Measurements from ENCODE around the gene IER5.

Gene IER5

GRCh38 chr1:181097242-181097641 lies 8.7 kb downstream of the IER5 start:
- Histone ChIP-seq H3K4me3 (ENCODE audit: low read depth, low read length) (no peak overlapping the region), H3K27me3 (ENCODE audit: insufficient read depth, low read depth, severe bottlenecking) (no peaks in the 10 kb centered on the region), H3K36me3 (peaks cover 5% of the 10 kb centered on the region), H3K9me3 (ENCODE audit: severe bottlenecking) (no peaks in the 10 kb centered on the region), H3K27ac (no peak overlapping the region)
- no peak for DNase-seq
- TF ChIP-seq CTCF (IDR thresholded peaks at IDR 0.05; ENCODE audit: low read depth, low read length): no peak

DNA sequence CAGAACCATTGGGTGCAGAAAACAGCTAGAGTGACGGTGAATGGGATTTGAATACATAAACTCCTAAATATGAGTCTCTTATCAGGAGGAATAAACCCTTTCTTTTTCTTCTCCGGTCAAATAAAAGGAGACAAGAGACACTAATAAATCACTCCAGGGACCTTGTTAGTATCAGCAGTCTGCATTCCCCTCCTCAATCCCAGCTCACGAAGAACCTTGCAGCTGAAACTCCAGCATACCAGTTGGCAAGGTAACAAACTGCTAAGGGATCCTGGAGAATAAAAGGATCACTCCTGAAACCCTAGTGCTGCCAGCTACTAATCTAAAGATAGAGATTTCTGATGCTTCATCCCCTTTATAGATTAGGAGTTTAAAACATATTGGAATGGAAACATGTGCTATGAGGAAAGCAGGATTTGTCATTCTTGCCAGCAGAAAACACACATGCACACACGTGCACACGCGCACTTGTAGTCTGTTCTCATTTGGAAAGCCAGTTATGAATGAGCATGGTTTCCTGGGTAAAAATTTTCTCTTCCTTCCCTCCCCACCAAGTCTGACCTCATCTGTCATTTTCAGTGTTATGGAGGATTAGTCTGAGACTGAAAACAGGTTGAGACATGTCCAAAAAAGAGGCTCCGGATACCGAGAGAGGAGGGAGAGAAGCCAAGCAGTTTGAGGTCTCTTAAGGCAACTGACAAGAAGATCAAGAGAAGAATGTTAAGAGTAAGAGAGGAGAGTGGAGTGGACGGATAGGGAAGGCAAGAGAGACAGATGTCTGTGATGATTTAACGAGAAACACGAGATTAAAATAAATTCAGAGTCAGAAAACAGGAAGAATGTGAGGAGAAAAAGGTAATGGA lies 10.9 kb downstream of the IER5 start:
- Histone ChIP-seq H3K27ac (peak overlapping the region; percentile 64), H3K27me3 (ENCODE audit: insufficient read depth, low read depth, severe bottlenecking) (no peaks in the 10 kb centered on the region)
- DNase-seq: peak; percentile 25

DNA sequence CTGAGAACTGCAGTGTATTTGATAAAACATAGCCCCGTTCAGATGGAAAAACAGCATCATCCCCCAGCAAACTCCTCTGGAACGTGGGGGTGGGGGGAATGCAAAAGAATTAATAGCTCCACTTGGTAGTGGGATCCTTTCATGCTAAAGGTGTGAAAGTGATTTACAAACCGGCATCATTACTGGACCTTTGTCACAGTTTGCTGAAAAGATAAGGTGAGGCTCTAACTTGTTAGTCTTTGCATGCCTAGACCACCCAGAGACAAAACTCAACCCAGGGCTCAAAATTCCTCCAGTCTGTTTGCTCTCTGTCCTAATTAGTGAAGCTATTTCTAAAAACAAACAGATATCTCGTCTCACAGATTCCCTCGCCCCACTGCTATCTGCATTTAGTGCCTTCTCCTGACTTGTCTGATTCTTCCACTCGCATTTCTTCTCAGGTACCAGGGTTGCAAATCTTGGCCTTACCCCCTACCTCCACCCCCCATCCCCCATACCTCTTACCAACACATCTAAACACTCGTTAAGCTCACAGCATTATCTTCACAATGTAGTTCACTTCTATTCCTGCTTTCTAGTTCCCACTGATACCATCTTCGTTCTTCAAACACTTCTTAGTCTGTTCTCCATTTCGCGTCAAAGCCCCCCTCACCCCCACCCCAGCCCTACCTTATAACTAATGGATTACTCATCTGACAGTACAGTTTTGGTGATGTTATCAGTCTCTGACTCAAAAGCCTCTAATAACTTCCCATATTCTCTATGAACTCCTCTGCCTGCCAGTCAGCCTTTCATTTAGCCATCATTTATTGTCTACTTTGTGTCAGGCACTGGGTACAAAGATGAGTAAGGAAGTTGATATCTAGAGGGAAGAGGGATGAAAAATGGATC lies 11.8 kb downstream of the IER5 start:
- Histone ChIP-seq H3K36me3 (no peaks in the 10 kb centered on the region), H3K4me3 (ENCODE audit: low read depth, low read length) (peak overlapping the region; percentile 4; the same call in 1 of the 2 replicates), H3K9me3 (ENCODE audit: severe bottlenecking) (no peaks in the 10 kb centered on the region), H3K27me3 (ENCODE audit: insufficient read depth, low read depth, severe bottlenecking) (no peaks in the 10 kb centered on the region), H3K27ac (peak overlapping the region; percentile 64)
- TF ChIP-seq CTCF (IDR thresholded peaks at IDR 0.05; ENCODE audit: low read depth, low read length): no peak
- no peak for DNase-seq

More for the DNA sequence above, 10.9 kb downstream of the IER5 start:
- H3K36me3 ChIP-seq: no peaks in the 10 kb centered on the region
- no peak for TF ChIP-seq CTCF (IDR thresholded peaks at IDR 0.05; ENCODE audit: low read depth, low read length)
- H3K9me3 ChIP-seq (ENCODE audit: severe bottlenecking): no peaks in the 10 kb centered on the region
- H3K4me3 ChIP-seq (ENCODE audit: low read depth, low read length): no peak overlapping the region

GRCh38 chr1:181100934-181101333 lies 12.4 kb downstream of the IER5 start:
- Histone ChIP-seq H3K27ac (no peak overlapping the region), H3K9me3 (ENCODE audit: severe bottlenecking) (no peaks in the 10 kb centered on the region), H3K4me3 (ENCODE audit: low read depth, low read length) (no peak overlapping the region), H3K27me3 (ENCODE audit: insufficient read depth, low read depth, severe bottlenecking) (no peaks in the 10 kb centered on the region), H3K36me3 (no peaks in the 10 kb centered on the region)
- no peak for DNase-seq
- TF ChIP-seq CTCF (IDR thresholded peaks at IDR 0.05; ENCODE audit: low read depth, low read length): no peak

DNA sequence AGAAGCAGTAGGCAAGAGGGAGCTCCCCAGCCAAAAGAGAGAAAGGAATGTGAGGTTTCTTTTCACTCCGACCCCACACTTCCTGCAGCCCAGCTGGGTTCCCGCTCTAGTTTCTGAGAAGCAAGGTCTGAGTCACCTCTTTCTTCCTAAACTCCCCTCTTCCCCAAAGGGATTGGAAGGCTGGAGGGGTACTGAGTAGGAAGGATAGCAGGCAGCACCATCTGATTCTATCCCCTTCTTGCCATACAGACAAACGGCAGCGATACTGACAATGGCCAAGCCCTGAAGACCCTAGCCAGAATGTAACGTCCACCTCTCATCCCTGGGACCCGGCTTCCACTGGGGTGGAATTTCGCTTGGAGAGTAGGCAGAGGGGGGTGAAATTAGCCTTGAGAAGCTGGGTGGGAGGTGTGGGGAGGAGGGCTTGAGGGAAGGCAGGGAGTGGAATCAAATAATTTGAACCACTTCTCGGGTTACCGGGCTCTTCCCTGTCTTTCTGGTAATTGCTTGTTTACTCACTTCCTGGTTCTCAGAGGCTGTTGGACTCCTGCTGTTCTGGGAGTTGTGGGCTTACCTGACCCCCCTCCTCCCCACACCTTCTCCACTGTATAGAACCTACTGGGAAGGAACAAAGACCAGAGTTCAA lies 13.2 kb downstream of the IER5 start:
- Histone ChIP-seq H3K27me3 (ENCODE audit: insufficient read depth, low read depth, severe bottlenecking) (no peaks in the 10 kb centered on the region), H3K4me3 (ENCODE audit: low read depth, low read length) (no peak overlapping the region), H3K9me3 (ENCODE audit: severe bottlenecking) (no peaks in the 10 kb centered on the region), H3K36me3 (no peaks in the 10 kb centered on the region), H3K27ac (no peak overlapping the region)
- TF ChIP-seq CTCF (IDR thresholded peaks at IDR 0.05; ENCODE audit: low read depth, low read length): no peak
- DNase-seq: no peak
